Measurements from ENCODE around the gene EGFLAM.
"Not testable (repeated sequence)": the region's sequence is repeated elsewhere in the genome, so short reads cannot be mapped to it uniquely, and the experiment has no call there.

EGFLAM gene

DNA sequence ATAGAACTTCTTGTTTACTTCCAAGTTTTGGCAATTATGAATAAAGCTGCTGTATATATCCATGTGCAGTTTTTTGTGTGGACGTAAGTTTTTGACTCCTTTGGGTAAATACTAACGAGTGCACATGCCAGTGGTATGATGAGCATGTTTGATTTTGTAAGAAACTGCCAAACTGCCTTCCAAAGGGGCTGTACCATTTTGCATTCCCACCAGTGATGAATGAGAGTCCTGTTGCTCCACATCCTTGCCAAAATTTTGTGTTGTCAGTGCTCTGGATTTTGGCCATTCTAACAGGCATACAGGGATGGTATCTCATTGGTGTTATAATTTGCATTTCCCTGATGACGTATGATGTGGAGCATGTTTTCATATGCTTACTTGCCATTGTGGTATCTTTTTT lies 73.5 kb downstream of the EGFLAM start:
- no peak for DNase-seq

DNA sequence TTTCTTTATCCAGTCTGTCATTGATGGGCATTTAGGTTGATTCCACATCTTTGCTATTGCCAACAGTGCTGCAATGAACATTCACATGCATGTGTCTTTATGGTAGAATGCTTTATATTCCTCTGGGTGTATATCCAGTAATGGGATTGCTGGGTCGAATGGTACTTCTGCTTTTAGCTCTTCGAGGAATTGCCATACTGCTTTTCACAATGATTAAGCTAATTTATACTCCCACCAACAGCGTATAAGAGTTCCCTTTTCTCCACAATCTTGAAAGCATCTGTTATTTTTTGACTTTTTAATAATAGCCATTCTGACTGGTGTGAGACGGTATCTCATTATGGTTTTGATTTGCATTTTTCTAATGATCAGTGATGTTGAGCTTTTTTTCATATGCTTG lies 74.8 kb downstream of the EGFLAM start:
- not testable (repeated sequence) for DNase-seq

DNA sequence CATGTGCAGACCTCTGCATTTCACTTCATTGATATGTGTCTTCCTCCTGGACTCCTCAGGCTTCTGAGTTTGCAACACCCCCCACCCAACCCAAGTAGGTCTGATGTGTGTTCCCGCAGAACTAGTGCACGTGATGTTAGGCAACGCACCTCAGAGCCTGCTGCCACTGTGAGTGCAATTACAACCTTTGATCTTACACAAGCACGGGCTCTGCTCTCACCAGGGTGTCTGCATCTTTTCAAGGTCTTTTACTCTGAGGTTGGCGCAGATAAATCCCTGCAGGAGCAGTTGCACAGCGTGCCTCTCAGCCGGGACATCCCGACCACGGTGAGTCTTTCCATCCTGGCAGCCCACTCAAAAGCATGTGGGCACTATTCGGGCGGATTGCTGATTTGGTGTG lies 80.1 kb downstream of the EGFLAM start:
- no peak for DNase-seq

DNA sequence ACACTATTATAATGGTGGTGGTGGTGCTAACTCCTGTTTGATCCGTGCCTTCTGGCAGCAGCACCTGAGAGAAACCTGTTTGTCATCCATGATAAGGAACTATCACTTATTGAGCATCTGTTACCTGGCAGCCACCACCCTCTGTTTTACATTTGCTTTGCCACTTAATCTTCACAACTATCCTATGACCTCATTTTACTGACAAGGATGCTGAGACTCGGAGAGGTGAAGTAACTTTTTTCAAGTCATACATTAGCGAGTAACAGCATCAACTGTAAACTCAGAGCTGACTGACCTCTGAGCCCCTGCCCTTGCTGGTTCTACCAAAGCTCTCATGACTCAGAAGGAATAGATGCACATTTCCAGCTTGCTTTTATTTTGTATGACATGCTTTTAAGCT lies 81.1 kb downstream of the EGFLAM start:
- DNase-seq, result no peak

DNA sequence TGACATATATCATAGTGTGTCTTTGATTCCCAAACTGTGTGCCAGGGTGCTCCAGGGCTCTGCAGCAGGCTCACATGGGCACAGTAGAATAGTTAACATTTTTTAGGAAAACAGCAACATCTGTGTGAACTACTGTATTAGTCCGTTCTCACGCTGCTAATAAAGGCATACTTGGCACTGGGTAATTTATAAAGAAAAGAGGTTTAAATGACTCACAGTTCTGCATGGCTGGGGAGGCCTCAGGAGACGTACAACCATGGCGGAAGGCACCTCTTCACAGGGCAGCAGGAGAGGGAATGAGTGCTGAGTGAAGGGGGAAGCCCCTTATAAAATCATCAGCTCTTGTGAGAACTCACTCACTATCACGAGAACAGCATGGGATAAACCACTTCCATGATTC lies 82.7 kb downstream of the EGFLAM start:
- no peak for DNase-seq

DNA sequence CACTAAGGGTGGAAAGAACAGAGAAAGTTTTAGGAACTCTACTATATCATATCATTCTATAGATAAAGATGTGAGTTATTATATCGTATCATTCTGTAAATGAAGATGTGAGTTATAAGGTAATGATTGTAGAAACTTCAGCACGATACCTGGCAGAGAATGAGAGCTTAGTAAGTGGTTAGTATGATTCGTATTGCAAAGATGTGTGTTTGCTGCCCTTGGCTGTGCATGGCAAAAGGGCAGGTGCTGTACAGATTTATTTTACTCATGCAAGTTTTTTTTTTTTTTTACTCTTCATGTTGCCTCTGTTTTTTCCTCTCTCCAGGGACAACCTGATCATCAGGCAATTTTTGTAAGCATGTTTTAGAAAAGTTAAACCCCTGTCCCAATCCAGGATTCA lies 83.3 kb downstream of the EGFLAM start:
- no peak for DNase-seq

DNA sequence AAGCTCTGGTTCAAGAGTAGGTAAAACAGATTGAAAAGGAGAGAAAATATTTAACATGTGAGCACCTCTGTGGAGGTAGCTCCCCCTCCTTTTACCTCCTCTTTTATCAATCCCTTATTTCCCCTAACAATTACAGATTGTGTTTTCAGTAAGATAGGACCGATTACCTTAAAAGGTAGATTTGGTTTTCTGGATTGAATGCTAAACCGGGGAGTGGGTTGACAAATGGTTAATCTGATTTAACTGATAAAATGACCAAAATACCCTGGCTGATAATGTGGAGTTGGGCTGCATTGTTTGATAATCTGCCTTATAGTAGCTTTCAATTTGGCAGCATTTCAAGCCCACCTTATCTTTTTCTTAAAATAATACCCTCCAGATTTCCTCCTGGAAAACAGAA lies 83.9 kb downstream of the EGFLAM start:
- DNase-seq, result no peak

DNA sequence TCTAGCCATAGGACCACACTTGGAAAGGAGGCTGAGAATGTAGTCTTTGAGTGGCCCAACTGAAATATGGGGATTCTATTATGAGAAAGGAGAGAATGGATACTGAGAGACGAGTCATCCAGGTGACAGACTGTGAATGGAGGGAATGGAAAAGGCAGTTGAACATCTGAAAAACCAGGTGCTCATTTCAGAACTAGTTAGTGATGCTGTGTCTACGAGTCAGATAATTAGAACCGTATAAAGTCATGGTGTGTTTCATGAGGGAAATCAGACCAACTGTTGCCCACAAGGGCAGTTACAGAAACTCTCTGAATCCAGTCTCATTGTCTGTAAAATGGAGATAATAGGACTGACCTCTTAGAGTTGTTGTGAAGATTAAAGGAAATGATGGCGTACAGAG lies 86.5 kb downstream of the EGFLAM start:
- DNase-seq, result no peak

DNA sequence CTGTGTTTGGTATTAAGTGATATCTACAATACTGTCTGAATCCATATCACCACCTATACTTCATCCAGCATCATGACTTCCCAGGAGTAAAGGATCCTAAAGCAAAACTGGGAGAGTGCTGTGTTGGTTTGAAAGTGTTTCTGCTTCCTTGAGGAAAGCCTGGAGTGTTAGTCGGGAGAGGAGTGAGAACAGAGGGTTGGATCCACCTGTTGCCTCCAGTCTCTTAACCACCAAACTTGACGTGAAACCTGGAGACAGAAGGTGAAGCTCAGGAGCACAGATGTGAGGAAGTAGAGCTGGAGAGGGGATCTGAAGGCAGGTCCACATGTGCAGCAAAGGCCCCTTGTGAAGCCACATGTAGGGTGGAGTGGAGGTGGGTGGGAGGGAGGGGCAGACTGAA lies 88.2 kb downstream of the EGFLAM start:
- no peak for DNase-seq

DNA sequence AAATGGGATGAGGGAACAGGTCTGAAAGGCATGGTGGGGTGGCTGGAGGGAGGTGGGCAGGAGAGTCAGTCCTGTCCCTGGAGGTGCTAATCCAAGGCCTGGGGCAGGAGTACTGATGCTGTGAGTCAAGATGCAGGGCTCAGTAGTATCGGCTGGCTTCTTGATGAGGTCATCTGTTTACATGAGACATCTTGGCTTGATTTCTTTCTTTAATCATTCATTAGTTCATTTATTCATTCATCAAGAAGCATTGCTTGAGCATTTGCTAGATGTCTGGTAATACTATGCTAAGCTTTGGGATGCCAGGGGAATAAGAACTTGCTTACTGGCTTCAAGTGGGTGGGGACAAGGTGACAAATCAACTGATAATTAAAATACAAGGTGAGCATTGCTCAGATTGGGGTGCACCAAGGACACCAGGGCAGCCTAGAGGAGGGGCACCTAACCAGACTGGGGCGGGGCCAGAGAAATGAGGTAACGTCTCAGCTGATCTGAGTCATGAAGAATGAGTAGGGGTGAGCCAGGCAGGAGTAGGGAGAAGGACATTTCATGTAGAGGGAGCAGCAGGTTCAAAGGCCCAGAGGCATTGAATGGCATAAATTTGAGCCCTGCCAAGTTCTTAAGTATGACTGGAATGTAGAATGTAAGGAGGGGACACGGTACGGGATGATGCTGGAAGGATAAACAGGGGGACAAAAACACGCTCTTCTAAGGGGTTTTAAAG lies 88.8 kb downstream of the EGFLAM start:
- no peak for DNase-seq

DNA sequence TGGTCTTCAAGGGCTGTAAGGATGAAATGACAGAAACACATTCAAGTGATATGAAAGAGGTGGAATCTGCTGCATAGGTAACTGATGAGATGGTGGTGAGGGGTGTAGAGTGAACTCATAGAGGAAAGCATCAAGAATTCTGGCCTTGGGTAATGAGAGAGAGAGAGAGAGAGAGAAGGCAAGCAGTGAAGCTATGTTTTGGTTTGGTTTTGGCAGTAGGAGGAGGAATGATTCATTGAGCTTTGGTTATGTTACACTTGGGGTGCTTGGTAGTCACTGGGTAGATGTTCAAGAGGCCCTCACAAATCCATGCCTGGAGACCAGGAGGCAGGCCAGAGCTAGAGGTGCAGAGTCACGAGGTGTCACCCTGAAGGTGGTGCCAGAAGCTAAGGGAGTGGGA lies 89.5 kb downstream of the EGFLAM start:
- DNase-seq, result no peak

DNA sequence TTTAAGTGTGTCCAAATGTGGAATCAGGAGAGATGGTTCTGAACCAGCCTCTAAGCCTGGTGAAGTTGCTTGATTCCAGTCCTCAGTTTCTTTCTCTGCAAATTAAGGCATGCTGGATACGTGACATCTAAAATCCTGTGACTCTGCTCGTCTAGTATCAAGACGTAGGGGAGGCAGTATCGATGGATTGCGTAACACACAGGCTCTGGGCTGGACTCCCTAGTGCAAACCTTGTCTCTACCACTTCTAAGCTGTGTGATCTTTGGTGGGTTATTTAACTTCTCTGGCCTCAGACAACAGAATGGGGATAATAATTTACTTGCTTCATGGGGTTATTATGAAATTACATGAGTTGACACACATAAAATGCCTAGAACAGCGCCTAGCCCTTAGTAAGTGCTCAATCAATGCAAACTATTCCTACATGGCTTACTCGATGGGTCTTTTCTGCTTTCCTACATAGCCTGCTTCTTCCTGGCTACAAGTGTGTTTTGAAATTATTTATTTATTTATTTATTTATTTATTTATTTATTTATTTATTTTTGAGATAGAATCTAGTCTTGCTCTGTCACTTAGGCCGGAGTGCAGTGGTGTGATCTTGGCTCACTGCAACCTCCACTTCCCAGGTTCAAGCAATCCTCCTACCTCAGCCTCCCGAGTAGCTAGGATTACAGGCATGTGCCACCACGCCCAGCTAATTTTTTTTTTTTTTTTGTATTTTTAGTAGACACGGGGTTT lies 102.1 kb downstream of the EGFLAM start:
- no peak for DNase-seq

DNA sequence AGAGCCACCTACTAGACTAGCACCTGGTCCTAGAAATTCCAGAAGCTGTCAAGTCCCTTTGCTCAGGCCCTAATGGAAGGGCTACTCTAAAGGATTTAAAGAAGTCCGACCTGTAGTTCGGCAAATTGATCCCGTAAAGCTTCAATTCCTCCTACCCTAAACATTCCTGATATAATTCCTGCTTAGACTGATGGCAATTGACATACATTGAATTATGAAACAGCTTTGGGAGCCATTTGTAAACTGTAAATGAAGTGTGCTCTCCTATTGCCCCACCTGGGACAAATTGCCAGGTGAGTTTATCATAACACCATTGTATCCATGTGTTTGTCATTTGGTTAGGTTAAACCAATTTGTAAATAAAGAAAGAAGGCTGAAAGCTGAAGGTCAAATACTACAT lies 104.4 kb downstream of the EGFLAM start:
- DNase-seq, result no peak

DNA sequence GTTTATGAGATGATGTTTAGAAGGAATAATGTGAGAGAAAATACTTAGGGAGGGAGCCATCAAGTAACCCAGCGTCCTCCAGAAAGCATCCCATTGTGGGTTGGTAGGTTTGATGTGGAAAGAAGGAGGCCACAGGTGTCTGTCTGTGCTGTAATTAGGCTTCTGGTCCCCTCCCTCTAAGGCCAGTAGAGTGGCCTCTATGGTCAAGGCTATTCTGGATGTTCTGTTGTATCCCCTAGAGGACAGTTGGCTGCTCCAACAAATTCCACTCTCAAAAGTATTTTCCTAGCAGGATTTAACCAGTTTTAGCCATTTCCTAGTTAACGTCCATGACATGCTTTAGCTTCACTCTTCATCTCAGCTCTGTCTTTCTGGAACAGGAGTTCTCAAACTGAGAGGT lies 106.5 kb downstream of the EGFLAM start:
- DNase-seq, result no peak

DNA sequence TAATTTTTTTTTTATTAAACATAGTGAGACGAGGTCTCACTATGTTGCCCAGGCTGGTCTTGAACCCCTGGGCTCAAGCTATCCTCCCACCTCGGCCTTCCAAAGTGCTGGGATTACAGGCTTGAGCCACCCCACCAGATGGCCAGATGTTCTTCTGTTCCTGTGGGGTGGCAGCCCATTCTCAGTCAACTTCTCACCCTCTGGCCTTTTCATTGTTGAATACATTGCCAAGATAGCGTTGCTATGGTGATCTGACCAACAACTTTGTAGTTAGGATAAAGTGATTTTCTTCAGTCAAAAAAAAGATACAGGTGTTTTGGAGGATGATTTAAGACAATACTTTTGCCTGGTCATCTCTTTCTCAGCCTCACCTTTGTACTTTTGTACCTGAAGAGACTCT lies 109.1 kb downstream of the EGFLAM start:
- no peak for DNase-seq

DNA sequence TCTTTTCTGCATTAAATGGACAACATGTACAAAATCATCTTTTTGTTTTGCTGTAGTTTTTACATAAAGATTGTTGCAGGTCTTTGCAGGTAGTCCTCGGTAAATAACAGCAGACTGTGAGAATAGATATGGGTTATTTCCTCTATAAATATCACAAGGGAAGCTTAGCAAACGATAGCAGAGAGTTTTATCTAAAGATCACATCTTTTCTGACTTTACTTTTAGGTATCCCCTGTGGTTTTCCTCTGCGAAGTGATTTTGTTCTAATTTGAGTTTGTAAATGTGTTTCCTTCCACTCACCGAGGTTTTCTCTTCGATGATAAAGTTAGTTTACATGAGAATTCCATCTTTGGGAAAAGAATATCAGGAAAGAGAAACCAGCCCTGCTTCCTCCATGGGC lies 109.6 kb downstream of the EGFLAM start:
- no peak for DNase-seq

DNA sequence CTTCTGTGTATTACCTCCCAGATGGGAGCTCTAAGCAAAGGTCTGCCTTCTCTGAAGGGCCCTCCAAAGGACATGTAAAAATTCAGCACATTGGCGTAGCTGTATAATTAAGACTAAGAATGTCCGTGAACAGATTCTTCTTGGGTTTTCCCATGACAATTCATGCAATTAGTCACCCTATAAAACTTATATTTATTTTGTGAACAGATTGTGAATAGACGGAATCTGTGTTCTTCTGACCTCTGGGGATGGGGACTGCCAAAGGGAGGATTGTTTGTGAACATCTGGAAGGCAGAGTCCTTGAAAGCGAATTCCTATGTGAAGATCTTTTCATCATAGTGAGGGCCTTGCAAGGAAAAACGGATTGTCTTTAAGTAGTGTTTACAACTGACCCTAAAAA lies 111.3 kb downstream of the EGFLAM start:
- DNase-seq, result no peak

DNA sequence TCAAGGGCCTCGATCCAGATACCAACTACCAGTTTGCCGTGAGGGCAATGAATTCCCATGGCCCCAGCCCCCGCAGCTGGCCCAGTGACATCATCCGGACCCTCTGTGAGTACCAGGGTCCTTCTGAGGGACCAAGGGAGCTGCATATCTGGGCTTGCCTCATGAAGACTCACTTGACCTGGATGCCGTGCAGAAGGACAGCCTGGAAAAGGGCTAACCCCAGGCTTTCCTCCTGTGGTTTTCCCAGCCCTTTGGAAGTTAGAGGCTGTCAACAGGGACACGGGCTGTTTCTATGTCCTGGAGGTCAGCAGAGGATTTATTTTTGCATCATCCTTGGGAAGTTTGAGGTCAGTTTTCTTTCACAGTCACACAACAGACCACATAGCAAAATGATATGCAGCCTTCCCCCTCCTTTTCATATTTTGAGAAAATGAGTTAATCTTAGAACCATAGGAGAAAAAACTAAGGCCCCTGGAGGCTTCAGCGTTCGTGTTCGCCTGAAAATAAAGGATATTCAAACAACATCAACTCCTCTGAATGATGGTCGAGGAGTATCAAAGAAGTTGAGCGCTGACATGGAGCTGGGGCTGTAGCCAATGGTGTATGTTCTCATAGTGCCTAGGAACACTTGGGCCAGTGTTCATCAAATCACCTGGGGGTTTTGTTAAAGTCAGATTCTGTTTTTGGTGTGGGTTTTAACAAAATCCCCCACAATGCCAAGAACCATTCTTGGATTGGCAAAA lies 112.2 kb downstream of the EGFLAM start:
- no peak for DNase-seq

DNA sequence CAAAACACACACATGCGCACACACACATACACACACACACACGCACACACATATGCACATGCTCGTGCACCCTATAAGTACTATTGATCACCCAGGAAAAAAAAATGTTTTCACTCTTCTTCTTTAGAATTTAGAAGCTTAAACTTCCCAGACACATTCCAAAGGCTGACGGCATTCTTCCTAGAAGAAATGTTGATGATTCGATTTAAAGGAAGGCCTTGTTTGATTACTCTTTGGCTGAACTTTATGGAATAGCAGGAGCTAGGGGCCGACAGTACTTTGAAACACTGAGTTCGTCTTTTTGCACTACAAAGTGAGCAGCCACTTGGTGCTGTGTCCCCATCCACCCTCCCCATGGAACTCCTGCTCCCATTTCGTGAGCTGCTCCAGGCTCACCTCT lies 113.2 kb downstream of the EGFLAM start:
- no peak for DNase-seq

DNA sequence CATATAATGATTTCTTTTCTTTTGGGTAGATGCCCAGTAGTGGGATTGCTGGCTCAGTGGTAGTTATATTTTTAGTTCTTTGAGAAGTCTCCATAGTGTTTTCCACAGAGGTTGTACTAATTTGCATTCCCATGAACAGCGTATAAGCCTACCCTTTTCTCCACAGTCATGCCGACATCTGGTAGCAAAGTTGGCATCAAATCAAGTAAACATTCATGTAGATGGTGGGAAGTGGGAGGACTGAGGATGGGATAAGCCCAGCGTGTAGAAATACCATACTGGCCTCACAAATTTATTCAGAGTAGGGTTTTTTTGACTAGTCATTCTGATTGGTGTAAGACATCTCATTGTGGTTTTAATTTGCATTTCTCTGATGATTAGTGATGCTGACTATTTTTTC lies 115.4 kb downstream of the EGFLAM start:
- no peak for DNase-seq

DNA sequence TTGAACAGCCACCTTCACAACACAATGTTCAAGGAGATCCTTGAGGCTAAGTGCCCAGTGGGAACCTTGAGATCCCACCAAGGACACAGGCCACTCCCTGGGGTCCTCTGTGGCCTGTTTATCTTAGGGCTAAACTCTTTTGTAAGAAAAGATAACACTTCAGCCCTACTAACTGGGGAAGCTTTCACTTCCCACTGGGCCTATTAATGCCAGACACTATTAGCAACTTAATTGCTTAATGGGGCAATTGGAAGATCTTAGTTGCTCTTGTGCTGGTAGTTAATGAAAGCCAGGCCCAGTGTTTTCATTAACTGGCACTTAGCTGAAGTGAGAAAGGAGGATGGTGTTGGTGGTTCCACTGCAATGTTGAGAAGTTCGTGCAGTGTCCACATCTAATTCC lies 117.1 kb downstream of the EGFLAM start:
- no peak for DNase-seq

DNA sequence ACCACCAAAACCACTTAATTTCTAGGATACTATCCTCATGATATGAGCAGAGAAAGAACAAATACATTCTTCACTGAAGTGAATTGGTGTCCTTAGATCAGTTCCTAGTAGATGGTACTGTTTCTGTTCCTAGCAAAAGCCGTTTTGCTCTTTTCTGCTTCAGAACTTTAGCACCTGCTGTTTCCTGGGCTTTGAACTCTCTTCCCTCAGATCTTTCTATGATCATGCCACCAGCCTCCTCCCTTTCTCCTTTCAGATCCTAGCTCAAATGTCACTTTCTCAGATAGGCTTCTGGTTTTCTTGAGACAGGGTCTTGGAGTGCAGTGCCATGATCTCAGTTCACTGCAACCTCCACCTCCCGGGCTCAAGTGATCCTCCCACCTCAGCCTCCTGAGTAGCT lies 118.0 kb downstream of the EGFLAM start:
- no peak for DNase-seq

DNA sequence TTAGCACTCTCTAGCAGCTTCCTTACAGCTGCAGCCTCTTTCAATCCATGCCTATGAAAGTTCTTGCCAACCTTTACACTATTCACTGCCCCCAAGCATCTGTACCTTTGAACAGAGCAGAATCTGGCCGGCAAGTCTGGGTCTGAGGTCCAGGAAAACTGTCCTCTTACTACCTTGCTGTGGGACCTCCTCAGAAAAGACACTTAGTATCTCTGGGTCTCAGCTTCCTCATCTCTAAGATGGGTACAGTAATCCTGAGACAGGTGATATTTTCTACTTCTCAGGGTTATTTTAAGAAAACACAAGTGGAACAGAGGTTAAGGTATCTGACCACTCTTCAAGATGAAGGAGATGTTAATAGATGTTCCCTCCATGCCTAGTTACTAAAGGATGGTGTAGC lies 120.2 kb downstream of the EGFLAM start:
- DNase-seq, result no peak

DNA sequence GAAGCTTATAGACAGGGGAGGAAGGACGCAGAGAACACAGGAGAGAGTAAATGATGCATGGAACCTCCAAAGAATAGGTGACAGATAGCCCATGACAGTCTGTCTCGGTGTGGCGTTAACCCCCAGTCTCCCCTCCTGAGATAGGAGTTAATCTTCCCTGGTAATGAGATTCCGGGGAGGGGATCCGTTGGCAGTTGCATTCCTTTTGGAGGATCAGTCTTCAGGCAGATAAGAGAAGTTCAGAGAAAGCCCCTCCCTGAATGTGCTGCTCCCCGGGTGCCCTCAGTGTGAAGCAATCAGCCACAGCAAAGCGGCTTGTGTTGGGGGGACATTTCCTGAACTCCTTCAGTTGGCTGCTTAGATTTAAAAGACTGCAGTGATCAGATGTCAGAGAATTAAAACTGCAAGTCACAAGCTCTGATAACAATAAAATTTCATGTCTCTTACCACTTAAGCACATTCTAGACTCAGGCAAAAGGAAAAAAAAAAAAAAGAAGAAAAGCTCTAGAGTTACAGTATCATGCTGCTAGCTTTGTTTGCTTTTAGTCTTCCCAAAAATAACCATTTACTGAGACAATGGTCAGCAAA lies 121.1 kb downstream of the EGFLAM start:
- no peak for DNase-seq
